BLaER1 treated with 17β-estradiol and CSF1 and Interleukin-3, amounts not matched to agents 10 nM and 100 nM (cell line): ENCODE results near the gene PIP5KL1.

ENCODE experiments used
- H3K27ac ChIP-seq, 11 experiments: shearing (Covaris generic); formaldehyde crosslinking; 2 replicates each; pipeline ENCODE4 v1.8.1; 2022
- H3K27me3 ChIP-seq, 11 experiments: shearing (Covaris generic); formaldehyde crosslinking; 2 replicates each; pipeline ENCODE4 v1.8.1; 2022
- H3K36me3 ChIP-seq, 11 experiments: shearing (Covaris generic); formaldehyde crosslinking; 2 replicates each; pipeline ENCODE4 v1.8.1; 2022
- H3K4me1 ChIP-seq, 10 experiments: shearing (Covaris generic); formaldehyde crosslinking; 2 replicates each; pipeline ENCODE4 v1.8.1; 2022
- H3K4me2 ChIP-seq, 11 experiments: shearing (Covaris generic); formaldehyde crosslinking; 2 replicates each; pipeline ENCODE4 v1.8.1; 2022
- H3K4me3 ChIP-seq, 10 experiments: shearing (Covaris generic); formaldehyde crosslinking; 2 replicates each; pipeline ENCODE4 v1.8.1; 2022
- H3K9ac ChIP-seq, 11 experiments: shearing (Covaris generic); formaldehyde crosslinking; 2 replicates each; pipeline ENCODE4 v1.8.1; 2022
- H3K9me3 ChIP-seq, 11 experiments: shearing (Covaris generic); formaldehyde crosslinking; replicated peaks in 1 of 11; 2 replicates each; pipeline ENCODE4 v1.8.1; 2022
- H4K20me1 ChIP-seq, 11 experiments: shearing (Covaris generic); formaldehyde crosslinking; 2 replicates each; pipeline ENCODE4 v1.8.1; 2022
- Cebpa-rat ChIP-seq, 11 experiments: shearing (Covaris generic); IDR thresholded peaks; 2 replicates each; pipeline ENCODE4 v1.8.1; 2022

Gene PIP5KL1

DNA sequence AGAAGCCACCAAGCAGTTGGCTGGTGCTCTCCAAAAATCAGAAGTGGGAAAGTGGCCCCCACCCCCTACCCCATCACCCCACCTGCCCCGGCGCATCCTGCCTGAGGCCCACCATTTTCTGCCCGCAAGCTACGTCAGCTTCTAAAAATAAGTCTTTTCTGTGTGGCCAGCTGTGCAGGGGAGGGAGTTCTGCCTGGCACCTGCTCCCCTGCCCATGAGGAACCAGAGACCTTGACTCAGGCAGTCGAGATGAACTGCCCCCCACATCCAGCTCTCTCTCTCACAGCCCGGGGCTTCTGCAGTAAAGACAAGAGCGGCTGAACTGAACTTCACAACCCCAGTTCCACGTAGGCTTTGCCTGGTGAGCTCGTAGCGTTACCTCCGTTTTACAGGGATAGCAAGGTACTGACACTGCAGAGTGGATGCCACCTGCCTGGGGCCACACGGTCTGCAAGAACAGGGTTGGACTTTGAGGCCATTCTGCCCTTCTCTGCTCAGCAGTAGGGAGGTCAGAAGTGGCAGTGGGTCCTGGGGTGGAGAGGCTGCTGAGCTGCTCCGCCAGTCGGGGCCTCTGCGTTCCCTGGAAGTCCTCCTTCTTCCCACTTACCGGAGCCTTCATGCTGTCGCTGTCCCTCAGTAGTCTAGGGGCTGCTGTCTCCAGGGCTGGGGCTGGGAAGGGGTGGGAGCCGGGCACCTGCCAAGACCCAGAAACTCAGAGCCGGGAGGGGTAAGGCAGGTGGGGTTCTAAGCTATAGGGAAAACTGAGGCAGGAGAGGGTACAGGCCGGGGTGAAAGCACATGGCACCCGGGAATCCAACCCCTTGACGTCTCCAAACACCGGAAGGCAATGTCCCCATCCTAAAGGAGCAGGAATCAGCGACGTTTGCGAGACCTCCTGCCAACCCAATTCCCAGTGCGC lies 14.5 kb downstream of the PIP5KL1 start:
- Histone ChIP-seq H3K27me3 (no peaks in the 10 kb centered on the region), H3K27ac (peak overlapping the region; percentile 30 to 93 (median 82); a peak in 21 of 22 replicates), H3K9ac (peak overlapping the region; percentile 81 to 94 (median 85)), H3K9me3 (no peaks in the 10 kb centered on the region), H3K4me1 (peaks cover 85 to 95% (median 89%) of the 10 kb centered on the region in 10 experiments), H3K36me3 (peaks cover 24 to 44% (median 37%) of the 10 kb centered on the region in 11 experiments), H3K4me3 (peak overlapping the region; percentile 79 to 97 (median 92)), H3K4me2 (peak overlapping the region; percentile 94 to 100 (median 98)), H4K20me1 (peaks cover 0 to 34% (median 6%) of the 10 kb centered on the region in 11 experiments; a peak in 11 of 22 replicates)
- no peak for TF ChIP-seq Cebpa-rat (IDR thresholded peaks at IDR 0.05)

DNA sequence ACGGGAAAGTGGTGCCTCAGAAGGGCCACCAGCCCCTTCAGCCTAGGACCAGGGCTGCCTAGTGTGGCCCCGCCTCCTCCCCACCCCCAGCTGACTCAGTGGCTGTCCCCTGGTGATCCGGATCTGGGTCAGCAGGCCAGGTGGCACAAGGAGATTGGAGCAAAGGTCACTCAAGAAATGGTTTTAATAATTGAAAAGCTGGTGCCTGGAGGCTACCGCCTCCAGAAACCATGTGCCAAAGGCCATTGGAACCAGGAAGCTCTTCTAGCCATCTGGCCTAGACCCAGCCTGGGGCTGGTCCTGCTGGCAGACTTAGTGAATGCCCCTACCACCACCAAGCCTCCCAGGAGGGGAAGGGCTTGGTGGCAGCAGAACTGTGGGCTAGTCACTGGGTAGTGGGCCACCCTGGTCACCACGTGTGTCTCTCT lies 15.2 kb downstream of the PIP5KL1 start:
- H3K9ac ChIP-seq: peak overlapping the region; percentile 14 to 94 (median 85); a peak in 21 of 22 replicates
- H3K4me2 ChIP-seq: peak overlapping the region; percentile 94 to 100 (median 98)
- no peaks in the 10 kb centered on the region for H3K9me3 ChIP-seq
- peaks cover 25 to 51% (median 44%) of the 10 kb centered on the region in 11 experiments for H3K36me3 ChIP-seq
- peak overlapping the region; percentile 79 to 97 (median 92); a peak in 19 of 20 replicates for H3K4me3 ChIP-seq
- TF ChIP-seq Cebpa-rat (IDR thresholded peaks at IDR 0.05): no peak
- H3K27me3 ChIP-seq: no peaks in the 10 kb centered on the region
- H3K4me1 ChIP-seq: peaks cover 85 to 95% (median 89%) of the 10 kb centered on the region in 10 experiments
- H4K20me1 ChIP-seq: peaks cover 0 to 41% (median 14%) of the 10 kb centered on the region in 11 experiments; a peak in 11 of 22 replicates
- peak overlapping the region in 10 of 11 experiments; percentile 46 to 93 (median 82); a peak in 21 of 22 replicates for H3K27ac ChIP-seq

DNA sequence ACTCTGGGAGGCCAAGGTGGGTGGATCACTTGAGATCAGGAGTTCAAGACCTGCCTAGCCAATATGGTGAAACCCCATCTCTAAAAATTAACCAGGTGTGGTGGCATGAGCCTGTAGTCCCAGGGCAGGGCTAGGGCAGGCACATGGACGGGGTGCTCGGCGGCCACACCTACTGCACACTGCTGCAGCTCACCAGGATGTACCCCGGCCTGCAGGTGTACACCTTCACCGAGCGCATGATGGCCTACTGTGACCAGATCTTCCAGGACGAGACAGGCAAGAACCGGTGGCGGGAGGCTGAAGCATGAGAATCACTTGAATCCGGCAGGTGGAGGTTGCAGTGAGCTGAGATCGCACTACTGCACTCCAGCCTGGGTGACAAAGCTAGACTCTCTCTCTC lies 16.9 kb downstream of the PIP5KL1 start:
- no peaks in the 10 kb centered on the region for H3K27me3 ChIP-seq
- H3K9me3 ChIP-seq: no peaks in the 10 kb centered on the region
- H3K4me2 ChIP-seq: peak overlapping the region in 10 of 11 experiments; percentile 94 to 99 (median 98); a peak in 16 of 22 replicates
- H4K20me1 ChIP-seq: peaks cover 0 to 49% (median 22%) of the 10 kb centered on the region in 11 experiments; a peak in 11 of 22 replicates
- no peak for TF ChIP-seq Cebpa-rat (IDR thresholded peaks at IDR 0.05)
- peak overlapping the region in 3 of 11 experiments; percentile 1 to 63 (median 33); a peak in 4 of 22 replicates for H3K27ac ChIP-seq
- no peak overlapping the region for H3K4me3 ChIP-seq
- H3K9ac ChIP-seq: peak overlapping the region in 7 of 11 experiments; percentile 7 to 94 (median 51); a peak in 9 of 22 replicates
- H3K36me3 ChIP-seq: peaks cover 25 to 65% (median 58%) of the 10 kb centered on the region in 11 experiments
- peaks cover 78 to 89% (median 86%) of the 10 kb centered on the region in 10 experiments for H3K4me1 ChIP-seq

DNA sequence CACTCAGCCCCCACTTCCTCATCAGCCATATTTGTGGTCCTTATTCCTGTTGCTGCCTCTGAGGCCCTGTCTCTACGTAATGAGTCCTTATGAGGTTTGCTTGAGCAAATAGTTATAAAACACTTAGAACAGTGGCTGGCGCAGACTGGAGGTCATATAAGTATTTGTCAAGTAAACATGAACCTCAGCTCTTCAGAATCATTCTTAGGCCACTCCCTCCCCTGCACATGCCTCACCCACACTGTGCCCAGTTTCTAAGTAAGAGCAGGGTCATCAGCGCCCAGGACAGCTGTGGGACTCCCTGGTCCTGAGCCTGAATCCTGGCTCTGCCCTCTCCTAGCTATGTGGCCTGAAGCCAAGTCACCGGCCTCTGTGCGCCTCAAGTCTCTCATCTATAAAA lies 17.7 kb downstream of the PIP5KL1 start:
- peak overlapping the region in 5 of 11 experiments; percentile 1 to 63 (median 22); a peak in 6 of 22 replicates for H3K27ac ChIP-seq
- peaks cover 25 to 73% (median 66%) of the 10 kb centered on the region in 11 experiments for H3K36me3 ChIP-seq
- H3K9ac ChIP-seq: peak overlapping the region in 10 of 11 experiments; percentile 7 to 71 (median 54); a peak in 14 of 22 replicates

DNA sequence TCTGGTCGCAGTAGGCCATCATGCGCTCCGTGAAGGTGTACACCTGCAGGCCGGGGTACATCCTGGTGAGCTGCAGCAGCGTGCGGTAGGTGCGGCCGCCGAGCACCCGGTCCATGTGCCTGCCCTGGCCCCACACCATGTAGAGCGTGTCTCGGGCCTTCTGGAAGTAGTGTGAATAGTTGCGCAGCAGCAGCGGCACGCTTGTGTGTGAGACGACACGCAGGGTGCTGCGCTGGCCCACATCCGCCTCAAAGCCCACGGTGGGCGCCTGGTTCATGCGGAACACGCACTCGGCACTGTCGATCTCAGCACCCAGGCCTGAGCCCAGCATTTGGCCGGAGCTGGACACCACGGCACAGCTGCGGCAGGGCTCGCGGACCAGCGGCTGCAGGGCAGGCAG lies 18.3 kb downstream of the PIP5KL1 start:
- Histone ChIP-seq H3K27ac (peak overlapping the region in 5 of 11 experiments; percentile 22 to 63 (median 49); a peak in 7 of 22 replicates), H4K20me1 (peaks cover 0 to 49% (median 22%) of the 10 kb centered on the region in 11 experiments; a peak in 11 of 22 replicates), H3K9ac (peak overlapping the region in 9 of 11 experiments; percentile 31 to 71 (median 58); a peak in 15 of 22 replicates), H3K4me3 (no peak overlapping the region), H3K9me3 (no peaks in the 10 kb centered on the region), H3K36me3 (peaks cover 25 to 79% (median 70%) of the 10 kb centered on the region in 11 experiments), H3K4me2 (peak overlapping the region; percentile 26 to 99 (median 97); a peak in 21 of 22 replicates), H3K27me3 (no peaks in the 10 kb centered on the region), H3K4me1 (peaks cover 74 to 89% (median 85%) of the 10 kb centered on the region in 10 experiments)
- TF ChIP-seq Cebpa-rat (IDR thresholded peaks at IDR 0.05): no peak

More for the DNA sequence above, 17.7 kb downstream of the PIP5KL1 start:
- H3K4me2 ChIP-seq: peak overlapping the region; percentile 26 to 99 (median 97); a peak in 20 of 22 replicates
- no peaks in the 10 kb centered on the region for H3K9me3 ChIP-seq
- peaks cover 0 to 49% (median 22%) of the 10 kb centered on the region in 11 experiments; a peak in 11 of 22 replicates for H4K20me1 ChIP-seq
- H3K4me1 ChIP-seq: peaks cover 74 to 89% (median 85%) of the 10 kb centered on the region in 10 experiments
- no peak overlapping the region for H3K4me3 ChIP-seq
- no peak for TF ChIP-seq Cebpa-rat (IDR thresholded peaks at IDR 0.05)
- no peaks in the 10 kb centered on the region for H3K27me3 ChIP-seq

DNA sequence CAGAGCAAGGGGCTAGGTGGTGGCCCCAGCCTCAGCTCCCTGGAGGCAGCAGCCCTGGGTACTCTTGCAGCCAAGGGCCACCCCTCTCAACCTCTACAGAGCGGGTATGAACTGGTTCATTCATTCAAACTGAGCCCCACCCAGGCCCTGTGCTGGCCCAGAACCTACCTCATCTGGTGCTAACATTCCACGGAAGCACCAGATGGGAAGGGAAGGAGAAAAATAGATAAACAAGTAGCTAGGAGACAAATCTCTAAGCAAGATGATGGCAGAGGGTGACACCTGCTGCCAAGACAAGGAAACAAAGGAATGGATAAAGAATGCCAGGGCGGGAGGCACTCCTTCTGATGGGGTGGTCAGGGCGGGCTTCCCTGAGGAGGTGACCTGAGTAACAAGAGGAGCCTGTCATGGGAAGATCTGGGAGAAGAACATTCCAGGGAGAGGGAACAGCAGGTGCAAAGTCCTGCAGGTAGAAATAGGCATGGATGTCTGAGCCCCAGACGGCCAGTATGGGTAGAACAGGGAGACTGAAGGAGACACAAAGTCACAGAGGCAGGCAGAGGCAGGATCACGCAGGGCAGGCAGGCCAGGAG lies 19.9 kb downstream of the PIP5KL1 start:
- H3K4me2 ChIP-seq: peak overlapping the region; percentile 41 to 99 (median 97)
- H4K20me1 ChIP-seq: peaks cover 0 to 56% (median 22%) of the 10 kb centered on the region in 11 experiments; a peak in 11 of 22 replicates
- H3K9ac ChIP-seq: peak overlapping the region; percentile 40 to 71 (median 57); a peak in 18 of 22 replicates
- H3K27ac ChIP-seq: peak overlapping the region in 7 of 11 experiments; percentile 16 to 65 (median 49); a peak in 8 of 22 replicates
- peaks cover 25 to 83% (median 72%) of the 10 kb centered on the region in 11 experiments for H3K36me3 ChIP-seq
- H3K4me1 ChIP-seq: peaks cover 83 to 99% (median 94%) of the 10 kb centered on the region in 10 experiments
- H3K27me3 ChIP-seq: no peaks in the 10 kb centered on the region
- H3K4me3 ChIP-seq: peak overlapping the region in 1 of 10 experiments; percentile 1; a peak in 1 of 20 replicates
- TF ChIP-seq Cebpa-rat (IDR thresholded peaks at IDR 0.05): no peak
- H3K9me3 ChIP-seq: no peaks in the 10 kb centered on the region

DNA sequence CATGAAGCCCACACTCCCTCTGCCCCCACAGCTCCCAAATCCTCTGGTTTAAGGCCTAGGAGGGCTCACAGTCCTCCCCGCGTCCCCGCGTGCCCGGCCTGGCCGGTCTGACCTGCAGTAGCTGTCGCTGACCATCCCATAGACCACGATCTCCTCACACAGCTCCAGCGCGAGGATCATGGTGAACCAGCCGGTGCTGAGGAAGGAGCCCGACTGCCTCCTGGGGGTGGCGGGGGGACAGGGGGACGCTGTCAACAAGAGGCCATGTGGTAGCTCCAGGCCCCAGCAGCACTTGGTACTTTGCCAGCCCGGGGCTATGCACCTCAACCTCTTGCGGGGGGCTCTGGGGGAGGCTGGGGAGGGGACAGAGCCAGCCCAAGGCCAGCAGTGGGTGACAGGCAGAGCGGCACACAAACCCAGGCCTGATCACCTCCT lies 20.7 kb downstream of the PIP5KL1 start:
- peak overlapping the region in 9 of 11 experiments; percentile 22 to 65 (median 42); a peak in 15 of 22 replicates for H3K27ac ChIP-seq
- peaks cover 25 to 77% (median 71%) of the 10 kb centered on the region in 11 experiments for H3K36me3 ChIP-seq
- no peaks in the 10 kb centered on the region for H3K27me3 ChIP-seq
- peaks cover 0 to 54% (median 22%) of the 10 kb centered on the region in 11 experiments; a peak in 11 of 22 replicates for H4K20me1 ChIP-seq
- no peaks in the 10 kb centered on the region for H3K9me3 ChIP-seq
- peaks cover 83 to 99% (median 94%) of the 10 kb centered on the region in 10 experiments for H3K4me1 ChIP-seq
- peak overlapping the region in 1 of 10 experiments; percentile 40; a peak in 1 of 20 replicates for H3K4me3 ChIP-seq
- H3K4me2 ChIP-seq: peak overlapping the region; percentile 41 to 99 (median 97)
- TF ChIP-seq Cebpa-rat (IDR thresholded peaks at IDR 0.05): no peak
- H3K9ac ChIP-seq: peak overlapping the region; percentile 6 to 65 (median 56); a peak in 19 of 22 replicates

DNA sequence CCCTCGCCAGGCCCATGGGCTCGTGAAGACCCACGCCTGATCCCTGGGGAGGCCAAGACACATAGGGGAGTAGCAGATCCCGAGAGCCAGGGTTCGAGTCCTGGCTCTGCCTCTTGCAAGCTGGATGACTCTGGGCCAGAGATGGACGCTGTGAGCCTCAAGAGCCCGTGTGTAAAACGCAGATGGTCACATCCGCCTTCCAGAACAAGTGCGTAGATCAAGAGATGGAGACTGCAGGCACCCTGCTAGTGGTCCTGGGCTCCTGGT lies 22.0 kb downstream of the PIP5KL1 start:
- TF ChIP-seq Cebpa-rat (IDR thresholded peaks at IDR 0.05): no peak
- Histone ChIP-seq H3K27ac (peak overlapping the region in 3 of 11 experiments; percentile 45 to 90 (median 86); a peak in 4 of 22 replicates), H3K27me3 (no peaks in the 10 kb centered on the region), H3K36me3 (peaks cover 22 to 65% (median 58%) of the 10 kb centered on the region in 11 experiments), H4K20me1 (peaks cover 0 to 47% (median 15%) of the 10 kb centered on the region in 11 experiments; a peak in 10 of 22 replicates), H3K4me1 (peaks cover 86 to 99% (median 95%) of the 10 kb centered on the region in 10 experiments), H3K9ac (peak overlapping the region in 4 of 11 experiments; percentile 73 to 78 (median 76); a peak in 4 of 22 replicates), H3K4me2 (no peak overlapping the region), H3K4me3 (no peak overlapping the region), H3K9me3 (no peaks in the 10 kb centered on the region)
